GM18499 (cell line): ENCODE results near the gene FAF1.
"Not testable (repeated sequence)": the region's sequence is repeated elsewhere in the genome, so short reads cannot be mapped to it uniquely, and the experiment has no call there.

Experiments
- ATAC-seq: cut with Tn5 transposase; IDR thresholded peaks from one replicate; pipeline ENCODE4 v1.9.1; 2021; ENCODE audit warnings: moderate number of reproducible peaks; ENCODE audit not compliant: insufficient read depth, unreplicated experiment

The FAF1 gene

DNA sequence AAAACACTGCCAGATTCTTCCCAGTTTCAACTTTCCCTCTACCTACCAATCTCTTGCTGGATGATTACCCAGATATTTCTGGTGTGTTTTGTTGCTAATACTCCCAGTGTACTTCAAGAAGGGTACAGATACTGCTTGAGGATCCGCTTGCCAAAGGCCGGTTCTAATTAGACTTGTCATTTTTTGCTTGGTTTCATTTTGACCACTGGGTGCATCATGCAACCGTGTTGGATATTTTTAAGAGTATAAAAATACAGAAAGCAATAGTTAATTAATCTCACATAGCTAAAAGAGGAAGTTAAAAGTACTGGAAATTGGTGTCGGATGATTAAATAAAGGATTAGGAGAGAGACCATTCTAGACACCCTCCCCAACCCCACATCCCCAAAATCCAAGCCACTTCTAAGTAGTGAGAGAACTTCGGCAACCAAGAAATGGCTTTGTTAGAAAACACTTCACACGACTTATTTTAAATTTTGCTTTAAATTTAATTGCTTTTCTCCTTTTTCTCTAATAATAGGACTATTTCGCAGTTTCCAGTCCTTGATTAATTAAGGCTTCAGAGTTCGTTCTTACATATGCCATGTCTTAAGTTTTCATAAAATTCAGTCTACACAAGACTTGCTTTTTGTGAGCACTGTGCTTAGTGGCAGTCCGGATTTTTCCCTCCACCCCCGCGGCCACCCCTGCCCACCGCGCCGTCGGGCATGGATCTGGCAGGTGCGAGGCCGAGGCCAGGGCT is 7.5 kb upstream of the FAF1 start:
- no peak for ATAC-seq

DNA sequence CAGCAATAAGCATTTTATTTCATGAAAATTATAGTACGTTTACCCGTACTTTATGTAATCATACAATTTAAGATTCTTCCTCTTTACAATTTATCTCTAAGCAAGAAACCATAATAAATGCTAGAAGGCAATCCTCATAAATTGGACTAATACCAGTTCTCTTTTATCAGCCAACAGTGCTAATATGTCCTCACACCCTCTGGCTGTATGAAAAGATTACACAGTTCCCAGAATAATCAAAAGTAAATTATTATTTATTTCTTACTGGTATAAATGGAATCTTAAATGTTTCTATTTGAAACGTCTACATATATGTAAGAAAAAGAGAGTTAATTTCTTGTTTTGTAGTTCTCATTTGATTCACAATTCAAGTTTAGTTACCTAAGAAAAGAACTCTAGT is 6.9 kb upstream of the FAF1 start:
- no peak for ATAC-seq

DNA sequence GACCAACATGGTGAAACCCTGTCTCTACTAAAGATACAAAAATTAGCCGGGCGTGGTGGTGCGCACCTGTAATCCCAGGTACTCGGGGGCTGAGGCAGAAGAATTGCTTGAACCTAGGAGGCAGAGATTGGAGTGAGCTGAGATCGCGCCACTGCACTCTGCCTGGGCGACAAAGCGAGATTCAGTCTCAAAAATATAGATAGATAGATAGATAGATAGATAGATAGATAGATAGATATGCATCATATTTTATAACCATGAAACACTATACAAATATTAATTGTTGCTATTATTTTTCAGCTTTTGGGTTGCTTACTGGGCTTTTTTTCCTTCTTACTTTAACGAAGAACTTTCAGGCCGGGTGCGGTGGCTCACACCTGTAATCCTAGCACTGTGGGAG is 4.8 kb upstream of the FAF1 start:
- ATAC-seq, result no peak

DNA sequence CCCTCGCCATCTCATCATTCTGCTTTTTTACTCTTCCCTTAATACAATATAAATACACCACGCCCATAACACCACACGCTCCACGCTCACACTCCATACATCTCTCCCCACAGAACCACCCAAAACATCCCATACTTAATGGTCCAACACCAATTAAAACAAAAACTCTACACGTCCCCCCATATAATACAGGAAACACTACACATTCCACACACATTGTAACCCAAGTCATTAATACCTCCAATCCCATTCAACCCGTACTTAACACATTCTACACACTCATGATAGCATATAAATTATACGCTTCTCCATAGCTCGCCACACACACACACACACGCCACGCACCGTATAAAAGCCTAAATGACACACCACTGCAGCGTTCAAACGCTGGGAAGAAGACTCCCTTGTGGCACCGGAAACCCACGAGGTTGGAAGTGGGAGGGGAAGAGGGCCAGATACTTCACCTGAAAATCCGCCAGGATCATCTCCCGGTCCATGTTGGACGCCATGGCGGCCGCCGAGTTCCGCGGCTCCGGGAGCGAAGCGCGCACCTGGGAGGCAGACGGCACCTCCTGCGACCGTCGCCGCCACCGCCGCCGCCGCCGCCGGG is 659 bp downstream of the FAF1 start:
- ATAC-seq, result no peak

DNA sequence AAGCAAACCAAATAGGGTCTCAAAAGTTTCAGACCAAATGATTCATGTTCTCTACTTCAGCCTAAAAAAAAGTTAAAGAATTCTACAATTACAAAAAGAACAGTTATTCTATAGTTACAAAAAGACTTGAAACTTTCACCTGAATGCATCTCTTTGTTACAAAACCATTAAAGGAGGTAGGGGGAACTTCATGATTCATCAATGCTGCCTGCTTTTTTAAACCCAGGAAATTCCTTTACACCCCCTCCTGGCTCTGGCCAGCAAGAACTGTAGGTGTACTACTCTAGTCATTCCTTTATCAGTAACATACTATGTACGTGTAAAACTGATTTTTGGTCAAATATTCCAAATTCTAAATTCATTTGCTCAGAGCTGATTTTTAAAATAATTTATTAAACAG is 5.0 kb downstream of the FAF1 start:
- ATAC-seq, result no peak

DNA sequence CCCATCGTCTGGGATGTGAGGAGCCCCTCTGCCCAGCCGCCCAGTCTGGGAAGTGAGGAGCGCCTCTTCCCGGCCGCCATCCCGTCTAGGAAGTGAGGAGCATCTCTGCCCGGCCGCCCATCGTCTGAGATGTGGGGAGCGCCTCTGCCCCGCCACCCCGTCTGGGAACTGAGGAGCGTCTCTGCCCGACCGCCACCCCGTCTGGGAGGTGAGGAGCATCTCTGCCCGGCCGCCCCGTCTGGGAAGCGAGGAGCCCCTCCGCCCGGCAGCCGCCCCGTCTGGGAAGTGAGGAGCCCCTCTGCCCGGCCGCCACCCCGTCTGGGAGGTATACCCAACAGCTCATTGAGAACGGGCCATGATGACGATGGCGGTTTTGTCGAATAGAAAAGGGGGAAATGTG is 7.5 kb downstream of the FAF1 start:
- not testable (repeated sequence) for ATAC-seq

DNA sequence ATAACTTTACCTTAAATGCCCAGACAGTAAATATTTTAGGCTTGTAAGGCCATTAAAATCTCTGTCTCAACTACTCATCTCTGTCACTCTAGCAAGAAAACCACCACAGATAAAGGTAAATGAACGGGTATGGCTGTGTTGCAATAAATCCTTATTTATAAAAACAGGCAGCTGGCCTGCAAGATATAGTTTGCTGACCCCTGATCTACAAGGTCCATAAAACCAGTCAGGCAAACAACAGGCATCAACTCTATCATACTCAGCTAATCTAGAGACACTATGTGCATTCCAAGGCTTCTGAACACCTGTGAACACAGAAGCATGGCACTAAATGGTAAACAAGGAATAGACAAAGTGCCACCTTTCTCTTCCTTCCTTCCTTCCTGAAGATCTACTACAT is 9.7 kb downstream of the FAF1 start:
- no peak for ATAC-seq

DNA sequence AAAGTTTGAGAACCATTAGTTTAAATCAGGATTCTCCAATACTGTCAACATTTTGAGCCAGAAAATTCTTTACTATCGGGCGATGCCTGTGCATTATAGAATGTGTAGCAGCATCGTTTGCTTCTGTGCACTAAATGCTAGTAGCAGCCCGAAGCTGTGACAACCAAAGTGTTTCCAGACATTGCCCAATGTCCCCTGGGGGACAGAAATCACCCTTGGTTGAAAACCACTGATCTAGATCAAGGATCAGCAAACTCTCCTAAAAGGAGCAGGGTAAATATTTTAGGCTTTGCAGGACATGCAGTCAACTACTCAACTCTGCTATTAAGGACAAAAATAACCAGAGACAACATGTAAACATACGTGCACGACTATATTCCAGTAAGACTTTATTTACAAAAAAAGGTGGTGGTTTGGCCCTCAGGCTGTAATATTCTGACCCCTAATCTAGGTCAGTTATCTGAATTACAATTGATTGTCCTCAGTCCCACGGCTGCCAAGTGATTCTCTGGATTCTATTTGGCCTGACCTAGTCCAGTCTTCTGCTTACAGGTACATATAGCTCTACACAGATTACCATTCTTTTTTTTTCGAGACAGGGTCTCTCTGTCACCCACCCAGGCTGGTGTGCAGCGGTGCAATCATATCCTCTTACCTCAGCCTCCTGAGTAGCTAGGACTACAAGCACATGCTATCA is 10.6 kb downstream of the FAF1 start:
- ATAC-seq, result no peak

DNA sequence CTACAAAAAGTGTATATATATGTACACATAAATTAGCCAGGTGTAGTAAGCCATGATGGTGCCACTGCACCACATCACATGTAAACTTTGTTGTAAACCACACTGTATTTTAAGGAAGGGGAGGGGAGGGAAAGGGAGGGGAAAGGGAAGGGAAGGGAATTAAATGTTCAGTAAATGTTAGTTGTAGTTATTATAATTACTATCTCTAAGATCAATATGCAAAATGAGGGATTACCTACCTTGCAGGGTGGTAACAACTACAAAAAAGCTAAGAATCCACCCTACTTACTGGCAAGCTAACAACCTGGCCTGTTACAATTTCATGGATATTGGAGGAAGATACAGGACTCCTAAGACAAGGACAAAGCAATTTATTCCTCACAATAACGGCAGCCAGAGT is 17.7 kb downstream of the FAF1 start:
- ATAC-seq, result no peak

DNA sequence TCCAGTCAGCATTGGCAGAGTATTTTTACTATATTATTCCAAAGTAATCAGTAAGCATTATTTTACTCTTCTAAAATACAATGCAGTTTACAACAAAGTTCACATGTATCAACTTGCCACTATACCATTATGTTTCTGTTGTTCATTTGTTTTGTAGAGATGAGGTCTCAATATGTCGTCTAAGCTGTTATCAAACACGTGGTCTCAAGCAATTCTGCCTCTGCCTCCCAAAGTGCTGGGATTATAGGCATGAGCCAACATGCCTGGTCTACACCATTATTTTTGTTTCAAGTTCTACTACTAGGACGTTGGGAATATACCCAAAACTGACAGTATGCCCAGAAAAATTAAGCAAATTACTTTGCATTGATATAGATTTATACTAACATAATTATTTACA is 19.8 kb downstream of the FAF1 start:
- no peak for ATAC-seq

DNA sequence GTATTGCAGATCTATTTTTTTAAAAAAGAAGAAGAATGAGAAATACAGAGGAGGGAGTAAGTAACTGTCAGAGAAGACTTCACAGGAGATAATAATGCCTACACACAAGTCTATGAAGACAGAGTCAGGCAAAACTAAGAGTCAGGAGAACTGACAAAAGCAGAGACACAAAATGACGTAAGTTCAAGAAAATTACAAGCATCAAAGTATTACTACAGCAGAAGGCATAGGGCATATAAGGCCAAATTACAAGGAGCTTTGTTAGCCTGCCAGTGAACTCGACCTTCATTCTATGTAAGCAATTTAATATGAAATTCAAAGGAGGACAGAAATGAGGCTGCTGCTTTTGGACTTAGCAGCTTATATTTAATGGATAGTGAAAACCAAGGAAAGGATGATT is 23.7 kb downstream of the FAF1 start:
- no peak for ATAC-seq

DNA sequence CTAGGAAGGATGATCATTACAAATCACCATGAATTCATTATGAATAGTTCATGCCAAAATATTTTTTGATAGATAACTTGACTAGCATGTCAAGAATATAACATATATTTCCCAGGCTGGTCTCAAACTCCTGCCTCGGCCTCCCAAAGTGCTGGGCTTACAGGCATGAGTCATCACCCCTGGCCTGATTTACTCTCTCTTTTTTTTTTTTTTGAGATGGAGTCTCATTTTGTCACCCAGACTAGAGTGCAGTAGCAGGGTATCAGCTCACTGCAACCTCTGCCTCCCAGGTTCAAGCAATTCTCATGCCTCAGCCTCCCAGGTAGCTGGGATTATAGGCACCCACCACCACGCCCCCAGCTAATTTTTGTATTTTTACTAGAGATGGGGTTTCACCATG is 24.8 kb downstream of the FAF1 start:
- ATAC-seq, result not testable (repeated sequence)

DNA sequence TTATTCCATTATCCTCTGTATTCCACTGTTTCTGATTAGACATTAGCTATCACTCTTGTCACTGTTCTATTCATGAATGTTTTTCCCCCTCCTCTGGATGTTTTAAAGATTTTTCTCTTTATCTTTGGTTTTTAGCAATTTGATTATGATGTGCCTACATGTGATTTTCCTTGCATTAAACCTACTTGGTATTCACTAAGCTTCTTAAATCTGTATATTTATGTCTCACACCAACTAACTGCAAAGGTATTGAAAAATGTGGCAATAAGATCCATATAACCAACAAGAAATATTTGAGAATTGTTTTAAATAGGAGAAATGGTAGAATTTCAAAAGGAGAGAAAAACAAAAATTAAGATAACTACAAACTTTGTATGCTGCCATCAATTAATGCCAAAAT is 25.2 kb downstream of the FAF1 start:
- no peak for ATAC-seq

DNA sequence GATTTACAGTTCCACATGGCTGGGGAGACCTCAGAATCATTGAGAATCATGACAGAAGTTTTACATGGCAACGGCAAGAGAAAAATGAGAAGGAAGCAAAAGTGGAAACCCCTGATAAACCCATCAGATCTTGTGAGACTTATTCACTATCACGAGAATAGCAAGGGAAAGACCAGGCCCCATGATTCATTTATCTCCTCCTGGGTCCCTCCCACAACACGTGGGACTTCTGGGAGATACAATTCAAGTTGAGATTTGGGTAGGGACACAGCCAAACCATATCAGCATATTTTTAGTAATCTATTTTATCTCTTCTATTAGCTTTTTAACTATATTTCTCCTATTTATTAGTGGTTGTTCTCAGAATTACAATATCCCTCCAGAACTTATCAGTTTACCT is 26.3 kb downstream of the FAF1 start:
- not testable (repeated sequence) for ATAC-seq

DNA sequence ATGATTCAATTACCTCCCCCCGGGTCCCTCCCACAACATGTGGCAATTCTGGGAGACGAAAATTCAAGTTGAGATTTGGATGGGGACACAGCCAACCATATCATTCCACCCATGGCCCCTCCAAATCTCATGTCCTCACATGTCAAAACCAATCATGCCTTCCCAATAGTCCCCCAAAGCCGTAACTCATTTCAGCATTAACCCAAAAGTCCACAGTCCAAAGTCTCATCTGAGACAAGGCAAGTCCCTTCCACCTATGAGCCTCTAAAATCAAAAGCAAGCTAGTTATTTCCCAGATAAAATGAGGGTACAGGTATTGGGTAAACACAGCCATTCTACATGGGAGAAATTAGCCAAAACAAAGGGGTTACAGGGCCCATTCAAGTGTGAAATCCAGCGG is 28.0 kb downstream of the FAF1 start:
- ATAC-seq, result not testable (repeated sequence)

DNA sequence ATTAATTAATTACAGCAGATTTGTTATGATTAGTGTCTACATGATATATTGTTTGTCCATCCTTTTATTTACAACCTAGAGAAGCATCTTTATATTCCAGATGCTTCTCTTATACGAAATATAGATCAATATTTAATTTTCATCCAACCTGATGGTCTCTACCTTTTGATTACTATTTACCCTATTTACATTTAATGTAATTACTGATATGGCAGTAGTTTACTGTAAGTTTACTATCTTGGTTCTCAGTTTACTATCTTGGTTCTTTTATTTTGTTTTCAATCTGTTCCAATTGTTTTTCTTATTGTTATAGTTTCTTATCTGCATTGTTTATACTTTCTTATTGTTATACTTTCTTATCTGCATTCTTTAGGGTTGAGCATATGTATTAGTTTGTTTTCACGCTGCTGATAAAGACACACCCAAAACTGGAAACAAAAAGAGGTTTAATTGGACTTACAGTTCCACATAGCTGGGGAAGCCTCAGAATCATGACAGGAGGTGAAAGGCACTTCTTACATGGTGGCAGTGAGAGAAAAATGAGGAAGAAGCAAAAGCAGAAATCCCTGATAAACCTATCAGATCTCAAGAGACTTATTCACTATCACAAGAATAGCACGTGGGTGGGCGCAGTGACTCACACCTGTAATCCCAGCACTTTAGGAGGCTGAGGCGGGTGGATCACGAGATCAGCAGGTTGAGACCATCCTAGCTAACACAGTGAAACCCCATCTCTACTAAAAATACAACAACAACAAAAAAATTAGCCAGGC is 28.9 kb downstream of the FAF1 start:
- ATAC-seq, result no peak

DNA sequence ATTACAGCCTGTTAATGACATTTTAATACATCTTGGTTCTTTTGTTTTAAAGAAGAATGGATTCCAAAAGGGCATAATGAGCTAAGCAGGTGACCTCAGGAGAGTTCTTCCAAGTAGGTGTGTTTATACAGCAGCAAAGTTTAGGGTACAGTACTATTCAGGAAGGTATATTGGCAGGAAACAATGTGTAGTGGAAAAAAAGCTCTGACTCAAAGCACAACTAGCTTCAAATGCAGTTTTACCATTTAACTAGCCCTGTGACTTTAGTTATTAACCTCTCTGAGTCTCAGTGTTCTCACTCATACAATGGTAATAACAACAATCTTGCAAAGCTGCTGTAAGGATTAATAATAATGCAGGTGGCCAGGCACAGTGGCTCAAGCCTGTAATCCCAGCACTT is 29.9 kb downstream of the FAF1 start:
- ATAC-seq, result peak; percentile 67

DNA sequence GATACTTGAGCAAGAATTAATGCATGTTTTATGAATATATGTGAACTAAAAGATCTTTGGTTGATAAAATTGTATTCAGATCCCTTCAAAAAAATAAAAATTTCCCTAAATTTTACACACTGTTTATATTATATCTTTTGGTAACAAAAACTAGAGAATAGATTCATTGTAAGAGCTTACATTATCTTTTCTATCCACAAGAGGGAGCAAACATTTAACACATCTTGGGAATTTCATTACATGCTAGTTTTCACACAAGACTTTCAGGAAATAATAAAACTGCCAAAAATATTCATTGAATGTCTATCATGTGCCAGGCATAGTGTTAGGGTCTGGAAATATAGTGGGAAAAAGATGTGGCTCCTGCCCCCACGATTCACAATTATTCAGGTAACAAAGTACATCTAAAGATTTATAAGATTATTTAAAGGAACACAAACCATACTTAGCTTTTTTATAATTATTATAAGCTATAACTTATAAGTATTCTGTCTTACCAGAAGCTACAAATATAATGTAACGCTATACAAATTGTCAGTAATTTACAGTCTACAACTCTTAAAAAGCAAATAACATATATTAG is 30.6 kb downstream of the FAF1 start:
- no peak for ATAC-seq

DNA sequence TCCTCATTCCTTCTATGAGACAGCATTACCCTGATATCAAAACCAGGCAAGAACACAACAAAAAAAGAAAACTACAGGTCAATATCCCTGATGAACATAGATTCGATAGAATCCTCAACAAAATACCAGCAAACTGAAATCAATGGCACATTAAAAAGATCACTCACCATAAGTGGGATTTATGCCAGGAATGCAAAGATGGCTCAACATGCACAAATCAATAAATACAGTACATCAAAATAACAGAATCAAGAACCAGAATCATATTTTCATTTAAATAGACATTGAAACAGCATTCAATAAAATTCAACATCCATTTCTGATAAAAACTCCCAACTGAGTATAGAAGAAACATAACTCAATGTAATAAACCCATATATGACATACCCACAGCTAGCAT is 36.5 kb downstream of the FAF1 start:
- ATAC-seq, result no peak

DNA sequence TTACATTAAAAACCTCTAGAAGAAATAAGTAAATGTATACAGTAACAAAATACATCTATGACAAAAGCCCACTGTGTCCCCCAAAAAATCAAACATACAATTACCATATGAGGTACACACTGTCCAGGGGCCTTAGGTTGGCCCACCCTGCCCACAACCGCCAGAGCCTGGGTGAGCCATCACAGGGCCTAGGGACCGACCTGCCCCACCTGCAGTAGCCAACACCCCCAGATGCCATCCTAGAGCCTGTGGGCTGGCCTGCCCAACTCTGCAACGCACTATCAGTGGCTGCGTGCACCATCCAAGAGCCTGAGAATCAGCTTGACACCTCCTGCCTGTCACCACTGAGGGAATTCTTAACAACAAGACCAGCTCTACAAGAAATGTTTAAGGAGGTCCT is 39.0 kb downstream of the FAF1 start:
- no peak for ATAC-seq

DNA sequence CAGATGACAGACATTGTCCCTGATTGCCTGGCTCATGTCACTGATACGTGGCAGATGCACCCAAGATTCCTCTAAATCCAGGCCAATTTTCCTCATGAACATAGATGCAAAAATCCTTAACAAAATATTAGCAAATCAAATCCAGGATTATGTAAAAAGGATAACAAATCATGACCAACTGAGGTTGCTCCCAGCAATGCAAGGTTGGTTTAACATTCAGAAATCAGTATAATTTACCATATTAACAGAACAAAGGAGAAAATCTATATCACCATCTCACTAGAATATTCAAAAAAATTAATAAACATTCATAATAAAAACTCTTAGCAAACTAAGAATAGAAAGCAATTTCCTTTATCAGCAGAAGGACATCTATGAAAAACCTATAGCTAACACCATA is 39.7 kb downstream of the FAF1 start:
- ATAC-seq, result no peak
